Smooth muscle cell of the brain vasculature (primary cell): Measurements from ENCODE around the gene CLDND2.

Experiments used
- DNase-seq: peaks from one replicate; pipeline ENCODE4 v3.0.0-alpha.2; 2012; ENCODE audit warnings: low read depth, low spot score

Gene CLDND2

DNA sequence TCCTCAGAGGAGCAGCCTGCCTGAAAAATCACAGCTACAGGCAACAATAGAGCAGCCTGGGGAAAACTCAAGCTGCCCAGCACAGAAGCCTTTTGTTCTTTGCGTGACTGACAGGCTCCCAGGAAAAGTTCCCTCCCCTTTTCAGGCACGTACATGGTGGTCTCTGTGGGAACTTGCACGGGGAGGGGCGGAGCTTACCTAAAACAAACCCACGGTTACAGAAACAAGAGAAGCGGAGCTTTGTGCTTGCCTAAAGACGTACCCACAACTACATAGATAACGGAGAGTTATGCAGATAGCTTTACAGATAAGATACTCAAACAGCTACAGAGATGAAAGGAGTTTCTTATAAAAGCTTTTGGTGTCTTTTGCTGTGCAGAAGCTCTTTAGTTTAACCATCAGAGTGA is 14.1 kb downstream of the CLDND2 start:
- DNase-seq, result no peak

GRCh38 chr19:51354103-51354741 is 14.6 kb downstream of the CLDND2 start:
- no peak for DNase-seq

DNA sequence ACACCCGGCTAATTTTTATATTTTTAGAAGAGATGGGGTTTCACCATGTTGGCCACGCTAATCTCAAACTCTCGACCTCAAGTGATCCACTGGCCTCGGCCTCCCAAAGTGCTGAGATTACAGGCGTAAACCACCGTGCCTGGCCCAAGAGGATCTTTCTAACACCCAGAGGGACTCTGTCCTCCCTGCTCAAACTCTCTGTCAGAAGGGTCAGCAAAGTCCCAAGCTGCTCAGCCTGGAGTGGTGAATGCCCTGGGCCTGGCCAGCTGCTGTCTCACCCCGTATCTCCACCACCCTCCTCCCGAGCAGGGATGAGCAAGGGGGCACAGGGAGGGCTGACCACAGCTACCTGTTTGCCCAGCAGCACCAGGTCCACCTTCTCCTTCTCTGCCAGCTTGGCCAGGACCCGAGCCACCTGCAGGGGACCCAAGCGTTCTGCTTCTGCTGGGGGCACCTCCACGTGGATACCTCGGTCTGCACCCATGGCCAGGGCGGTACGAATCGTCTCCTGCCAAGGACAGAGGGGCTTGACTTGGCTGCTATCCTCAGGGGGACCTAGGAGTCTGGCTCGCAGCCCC is 15.9 kb downstream of the CLDND2 start:
- DNase-seq, result no peak

GRCh38 chr19:51351266-51351990 is 17.4 kb downstream of the CLDND2 start:
- no peak for DNase-seq

- DNase-seq, result no peak
These were observed 21.4 kb downstream of the CLDND2 start for GRCh38 chr19:51347209-51347928.

GRCh38 chr19:51346742-51347141 is 22.1 kb downstream of the CLDND2 start:
- no peak for DNase-seq

DNA sequence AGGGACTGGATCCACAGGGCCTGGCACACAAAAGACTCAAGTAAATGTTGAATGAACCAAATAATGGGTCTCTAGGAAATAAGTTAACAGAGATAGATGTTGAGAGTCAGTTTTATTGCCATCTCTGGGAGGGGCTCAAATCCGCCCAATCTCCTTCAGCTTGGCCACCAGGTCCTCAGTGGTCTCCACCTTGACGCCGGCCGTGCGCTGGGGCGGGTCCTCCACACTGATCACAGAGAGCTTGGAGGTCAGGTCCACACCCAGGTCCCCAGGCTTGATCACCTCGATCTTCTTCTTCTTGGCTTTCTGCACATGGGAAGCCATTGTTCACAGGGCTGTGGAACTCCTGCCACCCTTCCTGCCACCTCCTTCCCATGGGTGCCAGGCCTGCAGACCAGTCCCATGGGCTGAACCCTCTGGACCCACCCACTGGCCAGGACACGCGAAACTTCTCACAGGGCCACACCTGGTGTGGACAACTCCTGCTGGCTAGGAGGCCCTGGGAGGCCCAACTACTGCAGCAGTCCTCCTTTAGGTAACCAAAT is 23.7 kb downstream of the CLDND2 start:
- DNase-seq, result no peak

DNA sequence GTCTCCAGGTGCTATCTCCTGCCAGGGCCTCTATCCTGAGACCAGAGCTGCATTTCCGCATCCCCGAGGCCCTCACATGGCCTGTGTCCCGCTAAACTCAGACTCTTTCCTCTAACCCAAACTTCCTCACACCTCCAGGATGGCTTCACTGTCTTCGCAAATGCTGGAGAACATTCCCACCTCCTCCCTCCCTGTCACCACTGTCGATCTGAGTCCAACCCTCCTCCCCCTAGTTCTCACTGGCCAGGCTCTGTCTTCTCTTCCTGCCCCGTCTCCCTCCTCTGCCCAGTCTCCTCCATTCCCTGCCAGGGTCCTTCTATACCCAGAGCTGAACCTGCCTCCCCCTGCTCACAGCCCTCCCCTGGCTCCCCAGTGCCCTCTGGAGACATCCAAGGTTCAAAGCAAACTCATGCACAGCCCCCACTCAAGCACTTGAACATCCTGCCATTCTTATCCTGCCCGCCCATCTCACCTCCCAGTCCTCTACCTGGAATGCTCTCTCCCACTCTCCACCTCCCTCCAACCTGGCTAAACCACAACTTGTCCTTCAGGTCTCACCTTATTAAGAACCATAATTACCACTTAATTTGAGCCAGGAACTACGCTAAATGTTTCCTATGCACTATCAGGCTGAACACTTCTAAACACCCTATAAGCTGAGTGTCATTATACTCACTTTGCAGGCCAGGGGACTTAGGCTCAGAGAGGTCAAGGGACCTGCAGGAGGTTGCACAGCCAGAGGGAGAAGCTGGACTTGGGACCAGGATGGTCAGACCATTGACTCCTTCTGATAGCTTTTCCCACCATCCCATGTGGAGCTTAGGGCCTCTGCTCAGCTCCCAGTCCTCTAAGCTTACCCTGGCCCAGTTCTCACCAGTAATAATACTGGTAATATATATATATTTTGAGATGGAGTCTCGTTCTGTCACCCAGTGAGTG is 25.9 kb downstream of the CLDND2 start:
- no peak for DNase-seq

- no peak for DNase-seq
These were observed 26.7 kb downstream of the CLDND2 start, which contains the start of gene VSIG10L for GRCh38 chr19:51341976-51342580. TSS of gene VSIG10L (minus strand) at chr19:51342139. CDS start at chr19:51342124, 15 bp downstream.

DNA sequence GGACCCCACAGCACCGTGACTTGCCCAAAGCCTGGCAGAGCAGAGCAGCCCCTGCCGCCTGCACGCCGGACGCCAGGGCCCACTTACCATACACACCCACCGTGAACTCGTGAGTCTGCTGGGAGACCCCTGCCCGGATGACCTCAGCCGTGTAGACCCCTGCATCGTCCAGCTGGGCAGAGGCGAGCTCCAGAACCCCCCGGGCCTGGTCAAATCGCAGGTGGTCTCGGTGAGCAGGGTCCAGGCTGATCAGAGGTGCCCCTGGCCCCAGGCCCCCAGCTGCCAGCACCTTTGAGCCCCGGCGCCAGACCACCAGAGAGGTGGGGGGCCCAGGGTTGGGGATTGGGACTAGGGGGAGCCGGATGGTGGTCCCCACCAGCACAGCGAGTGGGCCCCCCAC is 27.7 kb downstream of the CLDND2 start:
- DNase-seq, result no peak

DNA sequence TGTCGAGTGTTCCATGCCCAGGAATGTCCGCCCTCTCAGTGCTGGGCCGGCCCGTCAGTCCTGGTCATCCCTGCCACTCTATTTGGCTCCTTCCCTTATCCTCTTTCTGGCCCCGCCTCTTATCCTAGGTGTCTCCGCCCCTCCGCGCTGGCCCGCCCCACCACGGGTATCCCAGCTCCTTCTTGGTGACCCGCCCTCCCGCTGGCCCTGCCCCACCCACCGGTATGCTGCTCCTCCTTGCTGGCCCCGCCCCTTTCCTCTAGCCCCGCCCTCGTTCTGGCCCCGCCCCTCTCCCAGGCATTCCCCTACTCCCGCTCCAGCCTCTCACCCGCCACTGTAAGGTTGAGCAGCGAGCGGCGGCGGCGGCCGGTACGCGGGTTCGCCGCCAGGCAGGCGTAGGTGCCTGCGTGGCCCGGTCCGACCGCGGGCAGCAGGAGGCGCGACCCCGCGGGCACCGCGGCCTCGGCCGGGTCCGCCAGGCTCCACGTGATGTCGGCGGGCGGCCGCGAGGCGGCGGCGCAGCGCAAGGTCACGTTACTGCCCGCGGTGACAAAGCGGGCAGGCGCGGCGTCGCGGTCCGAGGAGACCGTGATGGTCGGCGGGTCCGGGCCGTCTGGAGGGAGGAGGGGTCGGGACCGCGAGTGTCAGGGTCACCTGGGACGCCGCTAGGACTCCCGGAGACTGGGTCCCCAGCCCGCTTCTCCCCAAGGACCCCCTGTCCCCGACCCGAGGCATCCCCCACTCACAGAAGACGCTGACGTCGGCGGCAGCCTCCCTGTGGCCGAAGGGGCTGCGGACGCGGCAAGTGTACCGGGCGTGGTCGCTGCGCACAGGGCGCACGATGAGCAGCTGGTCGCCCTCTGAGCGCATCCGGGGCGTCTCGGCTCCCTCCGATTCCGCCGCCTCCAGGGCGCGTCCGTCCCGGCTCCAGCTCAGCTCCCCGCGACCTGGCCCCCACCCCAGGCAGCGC is 28.8 kb downstream of the CLDND2 start:
- peak; percentile 90 for DNase-seq

DNA sequence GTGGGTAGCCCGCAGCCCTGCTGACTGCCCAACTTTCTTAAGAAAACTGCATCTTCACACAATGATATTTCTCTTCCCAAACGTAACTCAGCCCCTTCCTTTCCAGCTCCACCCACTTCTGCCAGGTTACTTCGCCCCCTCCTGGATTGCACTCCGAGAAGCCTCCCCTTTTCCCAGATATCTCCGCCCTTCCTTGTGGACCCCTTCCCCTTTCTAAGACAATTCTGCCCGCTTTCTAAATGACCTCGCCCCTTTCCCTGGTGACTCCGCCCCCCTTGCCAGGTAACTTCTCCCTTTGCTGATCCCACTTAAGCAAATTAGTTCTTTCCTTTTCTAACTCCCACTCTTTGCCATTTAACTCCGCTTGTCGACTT is 29.5 kb downstream of the CLDND2 start:
- DNase-seq, result no peak

GRCh38 chr19:51338563-51339312 is 30.1 kb downstream of the CLDND2 start:
- no peak for DNase-seq

GRCh38 chr19:51337861-51338562 is 30.8 kb downstream of the CLDND2 start:
- DNase-seq, result no peak

DNA sequence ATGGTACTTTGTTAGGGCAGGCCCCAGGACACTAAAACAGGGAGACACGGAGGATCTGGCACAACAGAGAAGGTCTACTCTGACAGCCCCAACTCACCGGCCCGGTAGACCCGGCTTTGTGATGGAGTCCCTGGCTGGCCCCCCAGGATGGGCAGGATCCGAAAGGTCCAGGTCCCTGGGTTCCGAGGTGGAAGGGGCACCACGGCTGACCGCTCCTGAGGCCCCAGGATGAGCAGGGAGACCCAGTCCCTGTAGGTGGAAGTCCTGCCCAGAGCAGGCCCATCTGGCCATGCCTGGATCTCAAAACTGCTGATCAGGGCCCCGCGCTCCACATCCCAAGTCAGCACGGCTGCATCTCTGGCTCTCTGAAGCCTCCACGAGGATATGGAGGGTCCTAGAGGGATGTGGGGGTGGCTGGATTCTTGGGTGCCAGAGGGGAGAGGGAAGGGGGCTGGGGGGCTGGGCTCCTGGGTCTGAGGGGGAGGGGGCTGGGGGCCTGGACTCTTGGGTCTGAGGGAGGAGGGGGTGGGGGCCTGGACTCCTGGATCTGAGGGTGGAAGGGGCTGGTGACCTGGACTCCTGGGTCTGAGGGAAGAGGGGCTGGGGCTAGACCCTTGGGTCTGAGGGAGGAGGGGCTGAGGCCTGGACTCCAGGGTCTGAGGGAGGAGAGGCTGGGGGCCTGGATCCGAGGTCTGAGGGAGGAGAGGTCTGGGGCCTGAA is 31.5 kb downstream of the CLDND2 start:
- no peak for DNase-seq

DNA sequence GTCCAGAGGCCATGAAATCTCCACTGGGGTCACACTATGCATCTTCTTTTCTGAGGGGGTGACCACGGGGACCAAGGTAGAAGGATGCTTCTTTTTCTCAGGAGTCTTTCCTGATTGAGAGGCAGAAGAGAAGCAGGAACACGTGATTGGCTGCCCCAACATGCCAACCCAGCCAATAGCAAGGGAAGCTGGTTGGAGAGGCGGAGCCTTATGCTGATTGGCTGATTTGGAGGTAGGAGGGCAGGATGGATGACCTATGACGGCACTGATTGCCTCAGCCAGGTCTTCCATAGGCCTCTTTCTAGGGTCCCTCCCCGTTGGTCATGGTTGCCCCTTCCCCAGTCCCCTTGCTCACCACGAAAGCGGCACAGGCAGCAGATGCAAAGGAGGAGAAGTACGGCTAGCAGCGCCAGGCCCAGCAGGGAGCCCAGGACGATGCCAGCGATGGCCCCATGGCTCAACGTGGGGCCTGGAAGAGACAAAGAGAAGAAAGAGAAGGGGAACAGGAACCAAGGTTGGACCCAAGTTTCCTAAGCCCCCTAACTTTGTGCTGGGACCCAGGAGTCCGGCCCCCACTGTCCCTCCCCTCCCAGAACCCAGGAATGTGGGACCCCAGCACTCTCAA is 34.9 kb downstream of the CLDND2 start:
- DNase-seq, result no peak

GRCh38 chr19:51331716-51332115 is 37.1 kb downstream of the CLDND2 start:
- no peak for DNase-seq
